C4-2B (cell line): ENCODE results near the gene ADGRV1.

Source experiments
- ZFX ChIP-seq: fragments of 450-650 bp; IDR thresholded peaks from 2 replicates; pipeline ENCODE4 v1.6.1; 2017
- TF ChIP-seq, protein P1 (sequence below): fragments of 450-650 bp; conservative IDR thresholded peaks from 2 replicates; pipeline ENCODE4 v1.5.1; 2017; ENCODE audit warnings: mild to moderate bottlenecking

DNA sequence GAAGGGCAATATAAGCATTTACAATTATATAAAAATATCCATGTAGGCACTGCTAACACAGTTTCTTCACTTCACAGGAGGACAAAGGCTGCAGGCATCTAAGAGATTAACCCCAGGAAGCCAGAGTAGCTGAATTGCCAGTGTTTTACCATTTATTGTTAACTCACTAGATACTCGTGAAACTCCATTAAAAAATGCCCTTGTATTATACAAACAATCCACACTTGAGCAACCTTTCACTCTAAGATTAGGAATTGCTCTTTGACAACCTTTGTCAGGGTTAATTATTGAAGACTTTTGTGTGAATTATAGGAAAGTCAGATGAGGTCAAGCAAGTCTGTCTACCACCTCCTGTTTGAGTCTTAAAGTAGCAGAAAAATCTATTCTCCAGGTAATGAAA lies 317.8 kb downstream of the ADGRV1 start:
- TF ChIP-seq, protein P1, sequence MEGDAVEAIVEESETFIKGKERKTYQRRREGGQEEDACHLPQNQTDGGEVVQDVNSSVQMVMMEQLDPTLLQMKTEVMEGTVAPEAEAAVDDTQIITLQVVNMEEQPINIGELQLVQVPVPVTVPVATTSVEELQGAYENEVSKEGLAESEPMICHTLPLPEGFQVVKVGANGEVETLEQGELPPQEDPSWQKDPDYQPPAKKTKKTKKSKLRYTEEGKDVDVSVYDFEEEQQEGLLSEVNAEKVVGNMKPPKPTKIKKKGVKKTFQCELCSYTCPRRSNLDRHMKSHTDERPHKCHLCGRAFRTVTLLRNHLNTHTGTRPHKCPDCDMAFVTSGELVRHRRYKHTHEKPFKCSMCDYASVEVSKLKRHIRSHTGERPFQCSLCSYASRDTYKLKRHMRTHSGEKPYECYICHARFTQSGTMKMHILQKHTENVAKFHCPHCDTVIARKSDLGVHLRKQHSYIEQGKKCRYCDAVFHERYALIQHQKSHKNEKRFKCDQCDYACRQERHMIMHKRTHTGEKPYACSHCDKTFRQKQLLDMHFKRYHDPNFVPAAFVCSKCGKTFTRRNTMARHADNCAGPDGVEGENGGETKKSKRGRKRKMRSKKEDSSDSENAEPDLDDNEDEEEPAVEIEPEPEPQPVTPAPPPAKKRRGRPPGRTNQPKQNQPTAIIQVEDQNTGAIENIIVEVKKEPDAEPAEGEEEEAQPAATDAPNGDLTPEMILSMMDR = no peak
- TF ChIP-seq ZFX = no peak
